Hematopoietic multipotent progenitor cell treated with erythropoietin and hydrocortisone succinate and interleukin-3 and kit ligand, for 15 days (in vitro differentiated cells): Measurements from ENCODE around the gene PDPN.

Experiments used
- DNase-seq: peaks from one replicate; pipeline ENCODE4 v3.0.0-alpha.2; 2015; ENCODE audit warnings: low spot score

The PDPN gene

DNA sequence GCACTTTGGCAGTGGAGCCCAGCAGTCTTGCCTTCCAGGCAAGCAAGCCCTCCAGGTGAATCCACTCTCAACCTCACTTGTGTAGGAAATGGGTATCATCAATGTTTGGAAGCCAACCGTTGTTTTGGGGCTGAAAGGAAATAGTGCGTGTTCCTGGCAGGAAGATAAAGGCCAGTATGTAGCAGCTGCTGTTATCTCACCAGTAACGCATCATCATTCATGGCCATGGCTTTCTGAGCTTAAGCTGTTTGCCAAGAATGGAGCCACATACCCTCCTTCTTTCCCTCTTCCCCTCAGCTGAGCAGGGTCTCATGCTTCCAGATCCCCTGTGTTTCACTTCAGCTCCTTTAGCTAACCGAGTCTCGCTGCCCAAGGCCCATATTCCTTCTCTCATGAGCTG, 2.2 kb upstream of the PDPN start:
- DNase-seq = no peak

GRCh38 chr1:13582713-13583443, 754 bp upstream of the PDPN start:
- DNase-seq = no peak

GRCh38 chr1:13583966-13584791, 547 bp downstream of the PDPN start:
- no peak for DNase-seq

GRCh38 chr1:13584876-13585611, 1.4 kb downstream of the PDPN start:
- DNase-seq = no peak

DNA sequence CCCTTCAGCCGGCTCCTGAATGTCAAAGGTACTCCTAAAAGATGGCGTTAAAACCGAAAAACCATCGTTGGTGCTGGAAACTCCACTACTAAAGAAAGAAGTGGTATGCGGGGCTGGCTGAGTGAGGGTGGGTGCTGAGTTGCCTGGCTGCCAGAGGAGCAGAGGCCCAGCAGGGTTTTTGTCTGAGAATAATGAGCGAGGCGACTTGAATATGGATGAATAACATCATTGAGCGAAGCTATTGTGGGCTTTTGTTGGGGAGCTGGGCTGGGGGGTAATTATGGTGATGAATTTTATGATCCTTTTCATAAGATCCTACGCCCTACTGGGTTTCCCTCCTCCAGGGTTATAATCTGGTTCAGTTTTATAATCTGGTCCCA, 2.0 kb downstream of the PDPN start:
- DNase-seq = no peak

GRCh38 chr1:13586001-13586400, 2.4 kb downstream of the PDPN start:
- DNase-seq = no peak

GRCh38 chr1:13587256-13588030, 3.8 kb downstream of the PDPN start:
- no peak for DNase-seq

DNA sequence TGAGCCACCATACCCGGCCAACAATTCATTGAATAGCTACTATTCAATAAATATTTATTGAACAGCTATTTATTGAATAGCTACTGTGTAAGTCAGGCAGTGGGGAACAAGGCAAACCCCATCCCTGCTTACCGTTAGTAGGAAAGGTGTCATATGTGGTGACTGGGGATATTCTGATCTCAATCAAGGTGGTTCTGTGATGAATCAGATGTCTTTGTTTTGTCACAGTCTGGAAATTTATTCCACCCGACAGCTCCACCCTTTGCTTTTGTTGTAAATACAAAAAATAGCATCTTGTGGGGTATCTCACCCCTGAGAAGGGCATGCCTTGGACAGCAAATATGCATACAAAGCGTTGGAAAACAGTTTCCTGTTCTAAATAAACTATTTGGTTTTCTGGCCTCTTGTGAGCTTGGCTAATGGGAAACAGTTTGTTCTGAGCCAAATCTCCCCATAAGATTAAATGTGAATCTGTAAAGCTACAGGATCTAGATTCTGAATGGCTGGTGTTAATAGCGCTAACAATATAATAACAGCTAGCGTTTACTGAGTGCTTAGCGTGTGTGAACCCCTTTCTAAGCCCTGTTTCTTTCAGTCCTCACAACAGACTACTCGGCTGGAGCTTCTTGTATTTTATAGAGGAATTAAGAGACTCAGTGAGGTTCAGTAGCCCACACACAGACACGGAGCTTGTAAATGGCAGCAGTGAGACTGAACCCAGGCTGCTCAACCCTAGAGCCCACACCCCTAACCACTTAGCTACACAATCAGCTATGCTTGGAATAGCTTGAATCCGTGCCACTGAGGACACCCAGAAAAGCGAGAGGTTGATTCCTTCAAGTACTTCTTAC, 5.5 kb downstream of the PDPN start:
- DNase-seq = no peak

DNA sequence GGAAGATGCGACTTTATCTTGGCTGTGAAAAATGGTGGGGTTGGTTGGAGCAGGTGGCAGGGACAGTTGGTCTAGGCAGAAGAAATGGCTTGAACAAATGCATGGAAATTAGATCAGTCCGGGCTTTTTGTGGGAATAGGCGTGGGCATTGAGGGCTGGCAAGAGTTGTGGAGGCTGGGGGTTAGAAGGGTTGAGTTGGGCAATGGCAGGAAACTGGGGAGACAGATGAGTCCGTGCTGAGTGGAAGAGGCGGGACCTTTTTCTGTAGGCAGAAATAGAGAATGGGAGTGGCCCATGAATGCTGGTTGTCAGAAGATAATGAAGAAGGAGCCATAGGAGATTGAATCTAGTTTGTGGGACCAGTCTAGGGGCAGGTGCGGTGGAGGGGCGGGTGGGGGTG, 6.9 kb downstream of the PDPN start:
- no peak for DNase-seq

DNA sequence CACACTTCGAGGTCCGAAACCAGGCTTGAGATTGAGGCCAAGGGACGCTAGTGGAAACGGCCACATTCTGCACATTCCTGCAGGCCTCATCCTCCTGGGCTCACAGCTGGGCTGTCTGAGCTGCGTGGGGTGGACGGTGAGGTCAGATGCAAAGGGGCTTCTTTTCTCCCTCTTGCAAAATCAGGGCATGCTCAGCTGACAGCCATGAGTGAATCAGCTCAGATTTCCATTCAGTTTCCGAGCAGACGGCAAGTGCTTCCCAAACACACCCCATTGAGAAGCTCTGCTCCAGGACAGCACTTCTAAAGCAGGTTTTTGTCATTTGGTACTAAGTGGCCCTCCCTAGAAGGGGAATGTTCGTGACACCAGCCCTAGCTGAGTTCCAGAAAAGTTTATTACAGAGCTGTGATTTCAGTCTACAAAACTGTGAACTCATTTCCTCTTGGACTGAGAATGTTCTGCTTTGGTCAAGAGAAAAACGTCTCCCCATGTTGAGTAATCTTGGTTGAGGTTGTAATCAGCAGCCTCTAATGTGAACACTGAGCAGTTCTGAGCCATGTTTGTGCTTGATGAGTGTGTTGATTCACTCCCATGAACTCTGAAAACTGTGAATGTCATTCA, 10.0 kb downstream of the PDPN start:
- no peak for DNase-seq

DNA sequence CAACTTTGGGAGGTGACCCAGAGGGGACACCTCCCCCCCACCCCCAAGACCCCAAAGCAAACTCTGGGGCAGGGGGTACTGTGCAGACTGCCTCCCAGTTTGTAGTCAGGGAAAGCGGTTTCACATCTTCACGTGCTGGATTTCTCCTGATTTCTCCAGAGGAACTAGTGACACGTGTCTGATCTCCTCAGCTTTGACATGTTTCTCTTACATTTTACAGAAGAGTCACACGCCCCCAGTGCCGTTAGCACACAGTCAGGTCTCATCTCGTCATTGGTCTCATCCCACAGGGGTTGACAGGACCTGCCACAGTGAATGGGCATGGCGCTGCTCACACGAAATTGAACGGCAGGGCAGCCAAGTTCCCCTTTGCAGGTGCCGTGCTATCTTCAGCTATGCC, 11.8 kb downstream of the PDPN start:
- DNase-seq = no peak

DNA sequence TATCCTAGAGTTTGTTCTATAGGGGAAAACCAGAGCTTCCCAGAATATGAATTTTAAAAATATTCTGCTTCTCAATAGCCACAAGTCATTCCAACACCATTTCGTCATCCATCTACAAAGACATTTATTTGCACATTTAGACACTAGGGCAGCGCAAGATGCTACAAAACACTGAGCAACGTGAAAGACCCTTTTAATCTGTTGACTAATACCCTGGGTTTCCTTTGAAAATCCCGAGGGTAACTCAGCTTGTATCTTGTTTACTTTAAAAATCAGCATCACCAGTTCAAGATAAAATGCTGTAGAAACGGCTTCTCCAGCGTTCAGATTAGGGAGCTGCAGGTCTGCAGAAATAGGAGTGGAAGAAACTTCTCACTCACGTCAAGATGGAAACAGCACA, 13.5 kb downstream of the PDPN start:
- no peak for DNase-seq

DNA sequence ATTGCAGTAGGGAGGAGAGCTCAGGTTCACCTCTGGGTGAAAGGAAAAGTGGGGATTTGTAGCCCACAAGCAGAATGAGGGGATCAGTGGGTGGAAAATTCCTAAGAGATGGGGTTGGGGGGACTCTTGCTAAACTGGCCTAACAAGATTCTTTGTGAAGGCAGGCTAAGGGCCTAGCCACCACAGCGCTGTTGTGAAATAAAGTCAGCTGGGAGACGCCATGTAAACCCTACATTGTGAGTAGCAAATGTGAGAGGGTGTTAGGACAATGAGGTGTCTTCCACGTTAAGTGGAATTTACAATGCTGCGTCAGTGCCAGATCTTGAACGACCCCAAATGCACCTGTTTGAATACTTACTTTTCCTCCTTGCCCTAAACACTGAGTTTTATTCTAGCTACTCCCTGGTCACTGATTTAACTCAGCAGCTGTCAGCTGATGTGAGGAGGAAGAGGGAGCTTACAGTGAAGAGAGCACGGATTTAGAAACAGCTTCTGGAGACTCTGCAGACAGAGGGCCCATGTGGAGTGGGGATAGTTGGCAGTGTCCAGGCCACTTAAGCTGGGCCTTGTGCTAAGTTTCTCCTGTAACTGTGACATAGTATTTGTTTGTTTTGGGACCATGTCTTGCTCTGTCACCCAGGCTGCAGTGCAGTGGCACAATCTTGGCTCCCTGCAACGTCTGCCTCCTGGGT, 17.3 kb downstream of the PDPN start:
- DNase-seq = no peak

- no peak for DNase-seq
These were observed 20.5 kb downstream of the PDPN start for GRCh38 chr1:13604176-13604575.

DNA sequence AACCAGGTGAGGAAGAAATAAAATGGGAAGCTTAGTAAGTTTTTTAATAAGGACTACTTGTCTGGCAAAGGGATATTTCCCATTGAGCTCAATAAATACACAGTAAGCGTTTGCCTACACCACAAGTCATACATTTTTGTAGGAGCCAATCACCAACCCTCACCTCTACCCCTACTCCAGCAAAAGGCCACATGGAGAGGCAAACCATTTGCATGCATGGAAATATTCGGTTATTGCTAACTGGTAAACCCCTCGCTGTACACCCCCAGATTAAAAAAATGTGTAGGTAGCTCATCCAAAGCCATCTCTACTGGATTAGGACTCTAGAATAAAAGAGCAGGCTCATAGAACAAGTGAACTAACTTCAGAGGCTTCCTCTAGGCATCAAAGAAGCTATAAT, 21.1 kb downstream of the PDPN start:
- no peak for DNase-seq

GRCh38 chr1:13605159-13605558, 21.5 kb downstream of the PDPN start:
- DNase-seq = no peak

- DNase-seq = no peak
These were observed 23.4 kb downstream of the PDPN start for GRCh38 chr1:13607002-13607401.

DNA sequence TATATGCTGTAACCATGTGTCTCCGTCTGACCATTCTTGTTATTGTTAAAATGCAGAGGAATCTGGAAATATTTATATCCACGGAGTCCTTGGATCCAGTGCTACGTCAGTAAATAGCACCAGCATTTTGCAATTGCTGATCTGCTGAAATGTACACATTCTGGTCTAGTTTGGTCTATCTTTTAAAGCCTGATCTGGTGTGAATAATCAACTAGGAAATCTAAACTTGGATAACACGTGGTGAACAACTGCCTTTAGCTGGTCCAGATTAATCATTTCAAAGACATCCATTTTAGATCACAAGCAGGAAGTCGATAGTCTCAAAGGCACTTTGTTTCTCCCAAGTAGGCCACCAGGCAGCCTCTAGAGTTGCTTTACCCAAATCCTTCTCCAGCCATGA, 32.6 kb downstream of the PDPN start:
- DNase-seq = no peak

DNA sequence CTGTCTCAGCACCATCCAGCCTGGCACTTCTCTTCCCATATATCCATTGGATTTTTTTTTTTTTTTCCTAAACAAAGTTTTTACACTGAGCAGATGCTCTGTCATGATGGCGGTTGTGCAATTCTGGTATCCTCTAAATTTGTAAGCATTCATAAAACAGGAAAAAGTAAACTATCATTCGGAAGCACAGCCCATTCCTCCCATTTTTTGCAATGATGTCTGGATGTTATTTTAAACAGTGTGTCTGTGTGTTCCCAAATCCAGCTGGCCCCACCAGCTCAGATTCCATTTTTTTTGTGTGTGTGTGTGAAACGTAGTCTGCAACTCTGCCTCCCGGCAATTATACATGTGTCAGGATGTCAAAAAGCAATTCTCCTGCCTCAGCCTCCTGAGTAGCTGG, 33.5 kb downstream of the PDPN start:
- DNase-seq = no peak

- no peak for DNase-seq
These were observed 34.1 kb downstream of the PDPN start for GRCh38 chr1:13617773-13618172.
